ENCODE results near the gene CCND1.

GRCh38 chr11:69627551-69627950 is 13.4 kb upstream of the CCND1 start:
- no peak for TF ChIP-seq CTCF (IDR thresholded peaks at IDR 0.05; ENCODE audit: poor library complexity)
- TF ChIP-seq EZH2 (IDR thresholded peaks at IDR 0.05; ENCODE audit: borderline replicate concordance): no peak

All from hepatocyte (in vitro differentiated cells).